A549 (cell line): ENCODE data around the gene ADH4.

ENCODE experiments used
- EP300 ChIP-seq, 2 experiments: fragments of >200 bp; sonication (Bioruptor Twin); formaldehyde crosslinking; IDR thresholded peaks; 2 replicates in 1 of 2; 3 replicates in 1 of 2; pipeline ENCODE4 v1.6.1; 2016 to 2017
- FOSL2 ChIP-seq, 2 experiments: fragments of 450-650 bp in 1 of 2; fragments of >200 bp in 1 of 2; sonication (Bioruptor Twin) in 1 of 2; formaldehyde crosslinking; IDR thresholded peaks; 2 replicates each; pipeline versions ENCODE4 v1.5.0 to v1.6.1; 2016 to 2020; ENCODE audit warnings: mild to moderate bottlenecking in 1 of 2, moderate library complexity in 1 of 2
- JUN ChIP-seq, 2 experiments: fragments of >200 bp; sonication (Bioruptor Twin); formaldehyde crosslinking; IDR thresholded peaks; 2 replicates in 1 of 2; 3 replicates in 1 of 2; pipeline ENCODE4 v1.6.1; 2016 to 2017
- KDM1A ChIP-seq: fragments of 200-600 bp; sonication (generic); IDR thresholded peaks from 2 replicates; pipeline ENCODE4 v1.6.1; 2016; ENCODE audit warnings: low read depth, mild to moderate bottlenecking
- POLR2AphosphoS2 ChIP-seq: conservative IDR thresholded peaks from 2 replicates; pipeline ENCODE4 v1.6.1; 2012; ENCODE audit warnings: low read length, improper control_type of control experiment, inconsistent platforms
- REST ChIP-seq: fragments of 200-600 bp; sonication (generic); IDR thresholded peaks from 2 replicates; pipeline ENCODE4 v1.6.1; 2016; ENCODE audit warnings: antibody characterized with exemption, mild to moderate bottlenecking, moderate library complexity
- TF ChIP-seq, protein P1 (sequence below): fragments of >200 bp; sonication (Bioruptor Twin); formaldehyde crosslinking; IDR thresholded peaks from 3 replicates; pipeline ENCODE4 v1.5.1; 2016
- TF ChIP-seq, protein P2 (sequence below): IDR thresholded peaks from 2 replicates; pipeline ENCODE4 v1.6.1; 2012
- TF ChIP-seq, protein P3 (sequence below): IDR thresholded peaks from 2 replicates; pipeline ENCODE4 v1.6.1; 2012

- TF ChIP-seq, protein P1, sequence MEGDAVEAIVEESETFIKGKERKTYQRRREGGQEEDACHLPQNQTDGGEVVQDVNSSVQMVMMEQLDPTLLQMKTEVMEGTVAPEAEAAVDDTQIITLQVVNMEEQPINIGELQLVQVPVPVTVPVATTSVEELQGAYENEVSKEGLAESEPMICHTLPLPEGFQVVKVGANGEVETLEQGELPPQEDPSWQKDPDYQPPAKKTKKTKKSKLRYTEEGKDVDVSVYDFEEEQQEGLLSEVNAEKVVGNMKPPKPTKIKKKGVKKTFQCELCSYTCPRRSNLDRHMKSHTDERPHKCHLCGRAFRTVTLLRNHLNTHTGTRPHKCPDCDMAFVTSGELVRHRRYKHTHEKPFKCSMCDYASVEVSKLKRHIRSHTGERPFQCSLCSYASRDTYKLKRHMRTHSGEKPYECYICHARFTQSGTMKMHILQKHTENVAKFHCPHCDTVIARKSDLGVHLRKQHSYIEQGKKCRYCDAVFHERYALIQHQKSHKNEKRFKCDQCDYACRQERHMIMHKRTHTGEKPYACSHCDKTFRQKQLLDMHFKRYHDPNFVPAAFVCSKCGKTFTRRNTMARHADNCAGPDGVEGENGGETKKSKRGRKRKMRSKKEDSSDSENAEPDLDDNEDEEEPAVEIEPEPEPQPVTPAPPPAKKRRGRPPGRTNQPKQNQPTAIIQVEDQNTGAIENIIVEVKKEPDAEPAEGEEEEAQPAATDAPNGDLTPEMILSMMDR: no peak
- no peak for TF ChIP-seq EP300 (IDR thresholded peaks at IDR 0.05)
- TF ChIP-seq KDM1A: no peak
- TF ChIP-seq JUN (IDR thresholded peaks at IDR 0.05): no peak
- TF ChIP-seq, protein P2, sequence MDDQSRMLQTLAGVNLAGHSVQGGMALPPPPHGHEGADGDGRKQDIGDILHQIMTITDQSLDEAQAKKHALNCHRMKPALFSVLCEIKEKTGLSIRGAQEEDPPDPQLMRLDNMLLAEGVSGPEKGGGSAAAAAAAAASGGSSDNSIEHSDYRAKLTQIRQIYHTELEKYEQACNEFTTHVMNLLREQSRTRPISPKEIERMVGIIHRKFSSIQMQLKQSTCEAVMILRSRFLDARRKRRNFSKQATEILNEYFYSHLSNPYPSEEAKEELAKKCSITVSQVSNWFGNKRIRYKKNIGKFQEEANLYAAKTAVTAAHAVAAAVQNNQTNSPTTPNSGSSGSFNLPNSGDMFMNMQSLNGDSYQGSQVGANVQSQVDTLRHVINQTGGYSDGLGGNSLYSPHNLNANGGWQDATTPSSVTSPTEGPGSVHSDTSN: no peak
- TF ChIP-seq, protein P3, sequence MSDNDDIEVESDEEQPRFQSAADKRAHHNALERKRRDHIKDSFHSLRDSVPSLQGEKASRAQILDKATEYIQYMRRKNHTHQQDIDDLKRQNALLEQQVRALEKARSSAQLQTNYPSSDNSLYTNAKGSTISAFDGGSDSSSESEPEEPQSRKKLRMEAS: no peak
- TF ChIP-seq REST: no peak
- TF ChIP-seq POLR2AphosphoS2: no peak
- TF ChIP-seq FOSL2 (IDR thresholded peaks at IDR 0.05): no peak
- no peak for TF ChIP-seq FOSL2 (CRISPR knock-in tag; IDR thresholded peaks at IDR 0.05)
Measured at GRCh38 chr4:99154658-99155342, 10.7 kb upstream of the ADH4 start.
